NCI-H2196 (cell line): ENCODE data around the gene FCRL4.

ENCODE experiments used
- DNase-seq: peaks from one replicate; lab custom pipeline; 2025; ENCODE audit not compliant: unreplicated experiment; lab: John Stamatoyannopoulos, UW

Gene FCRL4

GRCh38 chr1:157597959-157598667 is at the start of gene FCRL4:
FCRL4 (minus strand) TSS chr1:157598085; CDS start chr1:157597944, 141 bp downstream.
- no peak for DNase-seq

GRCh38 chr1:157646144-157646543 is 48.3 kb upstream of the FCRL4 start:
- no peak for DNase-seq

DNA sequence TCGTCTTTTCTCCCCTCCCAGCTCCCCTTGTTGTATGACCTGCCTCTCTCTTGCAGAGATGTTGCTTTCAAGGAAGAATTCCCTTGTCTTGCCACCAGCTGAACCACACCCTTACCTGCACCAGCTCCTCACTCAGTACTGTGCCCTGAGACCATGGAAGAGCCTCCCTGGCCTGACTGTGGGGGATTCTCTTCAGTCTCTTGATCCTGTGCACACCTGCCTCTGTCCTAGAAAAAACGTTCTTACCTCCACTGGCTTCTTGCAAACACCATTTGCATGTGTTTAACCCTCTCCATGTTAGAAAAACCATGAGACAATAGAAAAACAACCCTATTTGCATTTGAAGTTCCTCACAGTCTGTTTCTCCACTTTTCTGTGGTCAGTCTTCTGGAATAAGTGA is 43.3 kb upstream of the FCRL4 start:
- no peak for DNase-seq

DNA sequence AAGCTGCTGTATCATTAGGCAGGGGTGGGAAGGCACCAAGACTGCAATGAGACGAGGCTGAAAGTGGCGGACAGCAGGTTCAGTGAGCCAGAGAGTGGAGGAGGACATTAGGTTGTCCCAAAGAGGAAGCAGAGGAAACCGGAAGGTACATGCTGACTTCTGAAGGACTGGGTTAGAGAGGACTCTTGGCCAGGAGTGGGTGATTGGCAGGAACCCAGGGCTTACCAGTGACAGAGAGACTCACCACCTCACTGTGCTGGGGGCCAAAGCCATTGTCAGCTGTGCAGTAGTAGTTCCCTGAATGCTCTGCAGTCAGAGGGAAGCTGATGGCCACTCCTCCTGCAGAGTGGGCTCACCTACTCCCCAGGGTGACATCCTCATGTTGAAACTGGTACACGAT is 41.9 kb upstream of the FCRL4 start:
- no peak for DNase-seq

GRCh38 chr1:157628773-157629172 is 30.9 kb upstream of the FCRL4 start:
- DNase-seq = no peak

DNA sequence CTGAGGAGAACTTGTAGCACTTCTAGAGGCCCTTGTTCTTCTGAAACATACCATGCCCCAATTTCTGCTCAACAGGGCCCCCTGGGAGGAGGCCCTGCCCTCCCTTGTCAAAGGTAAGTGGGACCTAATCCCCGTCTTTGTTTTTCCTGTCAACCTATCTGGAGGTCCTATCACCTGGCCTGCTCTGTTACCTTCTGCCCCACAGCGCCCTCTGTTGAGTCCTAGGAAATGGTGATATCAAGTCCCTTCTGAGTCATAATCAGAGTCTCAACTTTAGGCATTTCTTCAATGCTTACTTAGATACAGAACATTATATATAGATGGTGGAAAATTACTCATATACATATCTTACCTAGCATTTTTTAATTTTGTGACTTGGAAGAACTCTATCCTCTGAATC is 28.2 kb upstream of the FCRL4 start:
- DNase-seq = no peak

GRCh38 chr1:157624471-157624870 is 26.6 kb upstream of the FCRL4 start:
- no peak for DNase-seq

DNA sequence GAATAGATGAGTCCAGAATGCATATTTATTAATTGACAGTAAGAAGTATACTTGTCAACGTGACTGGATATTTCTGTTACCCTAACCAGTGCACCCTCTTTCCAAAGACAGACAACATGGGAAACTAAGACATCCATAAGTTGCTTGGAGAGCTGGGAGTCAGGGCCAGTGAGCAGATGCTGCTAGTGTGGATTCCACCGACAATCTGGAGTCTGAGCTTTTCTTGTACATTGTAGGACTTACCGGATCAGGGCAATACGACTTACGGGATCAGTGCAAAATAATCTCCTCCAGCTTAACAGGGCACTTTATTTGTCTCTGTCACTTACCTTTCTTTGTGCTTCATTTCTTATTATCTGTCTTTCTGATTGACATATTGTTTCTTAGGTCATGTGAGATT is 24.6 kb upstream of the FCRL4 start:
- no peak for DNase-seq

DNA sequence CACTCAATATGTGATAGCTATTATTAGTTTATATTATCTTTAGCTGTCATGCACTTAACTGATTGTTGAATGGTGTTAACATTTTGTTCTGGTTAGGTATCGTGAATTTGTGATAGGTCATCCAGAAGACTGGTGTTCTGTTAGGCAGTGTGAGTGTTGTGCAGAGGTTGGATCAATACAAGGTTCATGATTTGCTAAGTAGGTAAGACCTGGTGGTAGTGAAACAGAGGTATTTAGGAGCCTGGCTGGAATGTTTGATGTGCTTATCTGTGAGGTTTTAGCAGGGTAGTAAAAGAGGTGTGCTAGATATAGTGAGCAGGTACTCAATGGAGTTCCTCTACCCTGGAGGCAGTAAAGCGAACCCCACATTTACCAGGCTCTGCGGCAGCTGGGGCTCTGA is 20.3 kb upstream of the FCRL4 start:
- no peak for DNase-seq

DNA sequence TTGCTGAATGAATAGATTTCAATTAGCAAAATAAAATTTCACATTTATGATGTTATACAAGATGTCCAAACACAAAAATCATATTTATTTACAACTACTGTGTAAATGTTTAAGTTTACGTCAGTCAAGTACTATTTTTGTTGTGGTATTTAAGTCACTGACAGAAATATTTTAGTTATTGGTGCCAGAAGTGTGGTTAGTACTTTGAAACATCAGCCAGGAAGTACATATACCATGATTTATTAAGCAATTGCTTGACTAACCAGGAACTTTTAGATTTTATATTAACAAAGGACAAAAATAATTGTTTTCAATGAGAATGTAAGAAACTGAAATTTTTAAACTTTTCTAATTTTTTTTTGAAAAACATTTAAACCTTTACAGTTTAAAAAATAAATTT is 2.4 kb upstream of the FCRL4 start:
- no peak for DNase-seq

DNA sequence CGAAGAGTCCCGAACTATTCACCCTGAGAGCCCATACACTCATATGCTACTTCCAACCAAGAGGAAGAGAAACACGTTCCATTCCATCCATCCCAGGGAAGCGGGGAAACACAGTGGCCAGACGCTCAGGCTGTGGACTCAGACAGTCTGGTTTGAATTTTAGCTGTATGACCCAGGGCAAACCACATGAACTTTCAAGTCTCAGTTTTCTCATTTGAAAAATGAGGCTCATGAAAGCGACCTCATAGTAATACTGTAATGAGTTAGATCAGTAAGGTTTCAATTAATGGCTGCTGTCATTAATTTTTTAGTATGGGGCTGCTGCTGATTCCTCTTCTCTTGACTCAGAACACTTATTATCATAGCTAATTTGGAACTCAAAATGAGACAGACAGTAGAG is 1.5 kb downstream of the FCRL4 start:
- no peak for DNase-seq

- no peak for DNase-seq
These were observed 2.5 kb downstream of the FCRL4 start for GRCh38 chr1:157595356-157595755.

- no peak for DNase-seq
These were observed 11.9 kb downstream of the FCRL4 start for GRCh38 chr1:157585984-157586383.

- no peak for DNase-seq
These were observed 13.4 kb downstream of the FCRL4 start for GRCh38 chr1:157584503-157584902.

DNA sequence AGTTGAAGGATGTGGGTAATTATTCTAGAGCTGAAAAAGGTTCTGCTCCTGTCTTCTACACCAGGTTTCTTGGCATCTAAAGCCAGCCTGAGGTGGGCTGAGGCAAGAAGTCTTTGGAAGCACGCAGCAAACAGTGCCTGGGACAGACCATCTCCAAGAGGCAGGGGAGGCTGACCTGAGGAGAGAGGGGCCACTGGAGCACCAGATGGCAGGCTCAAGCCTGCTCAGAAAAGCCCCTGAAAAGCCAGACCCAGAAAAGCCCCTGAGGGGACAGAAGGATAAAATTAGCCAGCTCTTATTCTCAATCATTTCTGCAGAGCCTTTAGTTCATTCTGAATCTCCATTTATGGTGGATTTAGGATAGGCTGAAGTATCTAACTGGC is 17.1 kb downstream of the FCRL4 start:
- no peak for DNase-seq

DNA sequence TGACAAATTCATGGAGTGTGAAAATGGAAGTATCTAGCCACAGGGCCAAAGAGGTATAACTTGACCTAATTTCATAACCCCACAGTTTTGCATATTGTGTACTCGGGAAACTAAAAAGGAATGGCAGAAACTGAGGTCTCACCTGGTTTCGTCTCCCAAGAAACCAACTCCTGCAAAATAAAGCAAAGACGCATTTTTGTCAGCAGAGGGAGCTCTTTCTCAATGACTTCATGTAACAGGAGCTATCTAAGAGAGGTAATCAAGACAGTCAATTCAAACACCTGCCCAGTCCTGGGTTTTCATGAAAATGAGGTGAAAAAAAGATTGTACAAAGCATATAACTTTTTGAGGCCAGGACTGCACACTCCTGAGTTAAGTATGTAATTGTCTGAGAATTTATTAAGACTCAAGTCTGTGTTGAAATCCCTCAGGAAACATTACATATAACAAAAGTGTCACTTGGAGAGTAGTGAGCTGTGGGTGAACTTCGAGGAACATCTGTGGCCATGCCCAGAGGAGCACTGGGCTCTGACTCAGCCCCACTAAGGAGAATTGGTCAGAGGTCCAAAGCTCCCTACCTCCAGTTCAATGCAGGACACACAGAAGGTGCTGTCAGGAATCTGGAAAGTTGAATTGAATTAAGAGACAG is 17.6 kb downstream of the FCRL4 start:
- DNase-seq = peak; percentile 53

GRCh38 chr1:157577420-157577819 is 20.5 kb downstream of the FCRL4 start:
- DNase-seq = no peak

GRCh38 chr1:157575744-157576143 is 22.1 kb downstream of the FCRL4 start:
- no peak for DNase-seq

DNA sequence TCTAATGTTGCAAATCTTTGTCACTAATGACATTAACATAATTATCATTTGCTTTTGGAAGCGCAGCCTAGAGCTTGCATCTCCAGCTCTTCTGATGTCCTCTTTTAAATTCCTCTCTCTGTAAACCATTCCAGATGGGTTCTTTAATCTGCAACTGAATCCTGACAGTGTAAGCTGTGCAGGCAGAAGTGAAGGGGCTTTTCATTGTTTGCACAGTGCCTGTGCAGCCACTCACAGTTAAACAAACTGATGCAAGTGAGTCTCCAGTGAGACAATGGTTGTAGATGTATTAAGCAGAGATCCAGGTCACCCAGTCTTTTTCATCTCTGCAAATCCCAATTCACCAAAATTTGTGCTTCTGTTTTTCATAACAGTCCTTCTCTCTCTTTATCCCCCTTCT is 23.0 kb downstream of the FCRL4 start:
- no peak for DNase-seq

DNA sequence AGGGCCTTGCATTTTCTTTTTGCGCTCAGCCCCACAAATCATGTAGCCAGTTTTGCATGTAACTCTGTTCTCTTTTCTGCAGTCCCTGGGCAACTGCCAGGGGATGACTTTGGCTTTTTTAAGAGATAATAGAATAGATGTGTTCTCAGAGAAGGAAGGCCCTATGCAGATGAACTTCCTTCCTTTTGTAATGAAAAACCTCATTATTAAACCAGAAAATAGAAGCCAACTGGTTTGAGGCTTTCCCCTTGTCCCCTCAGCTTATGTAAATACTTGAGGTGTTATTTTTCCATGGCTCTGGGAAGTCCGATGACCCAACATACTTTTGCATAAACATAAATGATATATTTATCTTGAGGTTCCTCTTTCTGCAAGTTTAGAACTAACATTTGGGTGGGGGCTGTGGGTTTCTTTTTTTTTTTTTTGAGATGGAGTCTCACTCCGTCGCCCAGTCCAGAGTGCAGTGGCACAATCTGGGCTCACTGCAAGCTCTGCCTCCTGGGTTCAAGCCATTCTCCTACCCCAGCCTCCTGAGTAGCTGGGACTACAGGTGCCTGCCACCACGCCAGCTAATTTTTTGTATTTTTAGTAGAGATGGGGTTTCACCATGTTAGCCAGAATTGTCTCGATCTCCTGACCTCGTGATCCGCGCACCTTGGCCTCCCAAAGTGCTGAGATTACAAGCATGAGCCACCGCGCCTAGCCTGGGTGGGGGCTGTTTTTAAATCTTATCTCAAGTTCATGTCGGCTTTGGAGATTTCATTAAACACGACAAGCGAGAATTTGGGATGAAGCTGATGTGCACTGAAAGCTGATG is 31.2 kb downstream of the FCRL4 start:
- DNase-seq = no peak

DNA sequence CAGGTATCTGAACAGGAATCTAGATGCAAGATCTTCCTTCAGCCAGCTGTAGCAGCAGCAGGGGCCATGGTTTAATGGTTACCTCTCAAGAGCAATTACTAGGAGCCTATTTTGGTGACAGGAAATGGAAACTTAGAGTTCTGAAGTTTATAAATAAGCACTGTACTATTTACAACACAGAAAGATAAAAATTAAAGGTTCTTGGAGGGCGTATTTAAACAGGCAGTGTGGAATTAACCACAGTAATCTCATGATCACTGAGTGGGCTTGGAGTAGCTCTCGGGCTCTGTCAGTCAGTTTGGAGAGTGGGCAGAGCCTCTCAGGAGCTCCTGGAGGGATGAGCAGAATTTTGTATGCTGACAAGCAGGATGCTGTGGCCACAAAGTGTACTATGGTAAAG is 35.4 kb downstream of the FCRL4 start:
- no peak for DNase-seq

- no peak for DNase-seq
These were observed 39.8 kb downstream of the FCRL4 start for GRCh38 chr1:157558119-157558518.
